Stomach smooth muscle (tissue), 2 donors: ENCODE results near the gene GTF2IRD1.
"Not testable (repeated sequence)": the region's sequence is repeated elsewhere in the genome, so short reads cannot be mapped to it uniquely, and the experiment has no call there.

Experiments
- H3K27ac ChIP-seq: one replicate; pipeline ENCODE4 v1.7.0; 2013; ENCODE audit warnings: mild to moderate bottlenecking, low read length, inconsistent platforms
- H3K27me3 ChIP-seq, 2 donors: one replicate each; pipeline ENCODE4 v1.7.0; 2013; ENCODE audit warnings: low read length in 2 of 2; ENCODE audit not compliant: insufficient read depth in 2 of 2, control insufficient read depth in 1 of 2
- H3K36me3 ChIP-seq, 2 donors: one replicate each; pipeline ENCODE4 v1.7.0; 2013; ENCODE audit warnings: low read length in 2 of 2; ENCODE audit not compliant: control insufficient read depth in 2 of 2, insufficient read depth in 2 of 2
- H3K4me1 ChIP-seq: one replicate; pipeline ENCODE4 v1.7.0; 2013; ENCODE audit warnings: low read length; ENCODE audit not compliant: control insufficient read depth, insufficient read depth
- H3K4me3 ChIP-seq, 2 donors: one replicate each; pipeline ENCODE4 v1.7.0; 2013; ENCODE audit warnings: low read length in 2 of 2
- H3K9ac ChIP-seq, 2 donors: one replicate each; pipeline ENCODE4 v1.7.0; 2013; ENCODE audit warnings: low read length in 2 of 2, mild to moderate bottlenecking in 1 of 2
- H3K9me3 ChIP-seq, 2 donors: one replicate each; pipeline ENCODE4 v1.7.0; 2013; ENCODE audit warnings: low read length in 2 of 2; ENCODE audit not compliant: control insufficient read depth in 2 of 2
- donor health status: healthy.
- donor health status: Pancreatic carcinoma.

Gene GTF2IRD1

DNA sequence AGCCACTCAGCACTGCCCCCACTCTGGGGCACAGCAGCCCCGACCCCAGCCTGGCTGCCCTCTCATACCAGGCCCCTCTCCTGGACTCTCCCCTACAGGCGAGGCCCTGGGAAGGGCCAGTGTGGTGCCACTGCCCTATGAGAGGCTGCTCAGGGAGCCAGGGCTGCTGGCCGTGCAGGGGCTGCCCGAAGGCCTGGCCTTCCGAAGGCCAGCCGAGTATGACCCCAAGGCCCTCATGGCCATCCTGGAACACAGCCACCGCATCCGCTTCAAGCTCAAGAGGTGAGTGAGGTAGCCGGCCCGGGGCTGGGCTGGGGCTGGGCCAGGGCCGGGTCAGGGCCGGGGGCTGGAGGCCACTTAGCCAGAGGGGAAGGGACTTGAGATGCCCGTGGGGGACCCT, 64.3 kb downstream of the GTF2IRD1 start:
- Histone ChIP-seq H3K4me3 (no peak overlapping the region), H3K36me3 (peaks cover 14 to 32% of the 10 kb centered on the region in 2 donors), H3K4me1 (peaks cover 13% of the 10 kb centered on the region)

DNA sequence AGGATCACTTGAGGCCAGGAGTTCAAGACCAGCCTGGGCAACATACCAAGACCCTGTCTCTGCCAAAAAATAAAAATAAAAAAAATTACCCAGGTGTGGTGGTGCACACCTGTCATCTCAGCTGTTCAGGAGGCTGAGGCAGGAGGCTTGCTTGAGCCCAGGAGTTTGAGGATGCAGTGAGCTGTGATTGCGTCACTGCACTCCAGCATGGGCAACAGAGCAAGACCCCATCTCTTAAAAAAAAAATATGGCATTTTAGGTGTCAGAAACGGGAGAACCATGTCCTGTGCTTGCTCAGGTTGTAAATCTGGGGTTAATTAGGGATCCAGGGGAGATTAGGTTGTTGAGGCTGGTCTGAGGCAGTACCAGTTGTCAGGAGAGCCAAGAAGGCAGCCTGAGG, 64.9 kb downstream of the GTF2IRD1 start:
- Histone ChIP-seq H3K9me3 (peaks cover 0 to 4% of the 10 kb centered on the region in 2 donors), H3K27me3 (no peaks in the 10 kb centered on the region), H3K9ac (no peak overlapping the region), H3K27ac (no peak overlapping the region), H3K36me3 (peaks cover 14 to 32% of the 10 kb centered on the region in 2 donors), H3K4me3 (no peak overlapping the region), H3K4me1 (peaks cover 11% of the 10 kb centered on the region)

More for the DNA sequence above, 64.3 kb downstream of the GTF2IRD1 start:
- no peak overlapping the region for H3K9ac ChIP-seq
- no peaks in the 10 kb centered on the region for H3K27me3 ChIP-seq
- H3K27ac ChIP-seq: no peak overlapping the region
- peaks cover 0 to 4% of the 10 kb centered on the region in 2 donors for H3K9me3 ChIP-seq

DNA sequence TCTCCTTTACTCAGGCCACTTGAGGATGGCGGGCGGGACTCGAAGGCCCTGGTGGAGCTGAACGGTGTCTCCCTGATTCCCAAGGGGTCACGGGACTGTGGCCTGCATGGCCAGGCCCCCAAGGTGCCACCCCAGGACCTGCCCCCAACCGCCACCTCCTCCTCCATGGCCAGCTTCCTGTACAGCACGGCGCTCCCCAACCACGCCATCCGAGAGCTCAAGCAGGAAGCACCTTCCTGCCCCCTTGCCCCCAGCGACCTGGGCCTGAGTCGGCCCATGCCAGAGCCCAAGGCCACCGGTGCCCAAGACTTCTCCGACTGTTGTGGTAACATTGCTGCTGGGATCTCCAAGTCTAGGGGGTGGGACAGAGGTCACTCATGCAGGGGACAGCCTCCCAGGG, 65.7 kb downstream of the GTF2IRD1 start:
- peaks cover 14 to 35% of the 10 kb centered on the region in 2 donors for H3K36me3 ChIP-seq
- no peak overlapping the region for H3K27ac ChIP-seq
- H3K4me1 ChIP-seq: peaks cover 3% of the 10 kb centered on the region
- H3K27me3 ChIP-seq: no peaks in the 10 kb centered on the region
- peaks cover 0 to 4% of the 10 kb centered on the region in 2 donors for H3K9me3 ChIP-seq
- no peak overlapping the region for H3K4me3 ChIP-seq
- no peak overlapping the region for H3K9ac ChIP-seq

DNA sequence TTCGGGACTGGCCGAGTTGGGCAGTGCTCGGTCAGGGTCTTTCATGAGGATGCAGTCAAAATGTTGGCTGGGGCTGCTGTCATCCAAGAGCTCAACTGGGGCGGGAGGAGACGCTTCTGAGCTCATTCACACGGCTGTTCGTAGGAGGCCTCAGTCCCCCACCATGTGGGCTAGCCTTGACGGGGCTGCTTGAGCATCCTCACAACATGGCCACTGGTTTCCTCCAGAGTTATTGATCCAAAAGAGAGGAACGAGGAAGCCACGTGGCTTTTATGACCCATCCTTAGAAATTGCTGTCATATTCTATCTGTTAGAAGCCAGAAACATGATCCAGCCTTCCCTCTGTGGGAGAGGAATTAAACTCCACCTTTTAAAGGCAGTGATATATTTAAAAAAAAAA, 68.1 kb downstream of the GTF2IRD1 start:
- Histone ChIP-seq H3K9ac (no peak overlapping the region), H3K36me3 (peaks cover 8 to 35% of the 10 kb centered on the region in 2 donors), H3K27ac (no peak overlapping the region), H3K4me3 (no peak overlapping the region), H3K4me1 (no peaks in the 10 kb centered on the region), H3K27me3 (no peaks in the 10 kb centered on the region), H3K9me3 (peaks cover 0 to 4% of the 10 kb centered on the region in 2 donors)

DNA sequence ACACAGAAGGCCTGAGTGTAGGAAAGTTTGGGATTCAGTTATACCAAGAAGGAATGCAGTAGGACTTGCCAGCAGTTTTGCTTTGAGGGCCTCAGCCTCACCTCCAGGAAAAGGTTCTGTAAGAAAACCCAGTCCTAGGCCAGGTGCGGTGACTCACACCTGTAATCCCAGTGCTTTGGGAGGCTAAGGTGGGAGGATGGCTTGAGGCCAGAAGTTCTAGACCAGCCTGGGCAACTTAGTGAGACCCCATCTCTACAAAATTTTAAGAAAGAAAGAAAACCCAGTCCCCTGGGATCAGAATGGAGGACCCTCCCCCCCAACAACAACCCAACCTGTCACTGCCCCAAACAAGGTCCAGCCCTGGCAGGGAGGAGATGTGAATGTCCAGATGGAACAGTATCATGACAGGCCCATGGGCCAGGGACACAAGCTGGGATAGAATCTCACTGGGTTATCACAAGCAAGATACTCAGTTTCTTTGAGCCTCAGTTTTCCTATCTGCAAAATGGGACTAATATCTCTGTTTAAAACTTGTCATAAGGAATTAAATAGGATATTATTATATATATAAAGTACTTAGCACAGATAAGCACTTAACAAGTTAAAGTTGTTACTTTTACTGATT, 68.7 kb downstream of the GTF2IRD1 start:
- Histone ChIP-seq H3K9me3 (peaks cover 0 to 4% of the 10 kb centered on the region in 2 donors), H3K4me1 (no peaks in the 10 kb centered on the region), H3K9ac (no peak overlapping the region), H3K27me3 (no peaks in the 10 kb centered on the region), H3K36me3 (peaks cover 8 to 35% of the 10 kb centered on the region in 2 donors), H3K4me3 (no peak overlapping the region), H3K27ac (no peak overlapping the region)

DNA sequence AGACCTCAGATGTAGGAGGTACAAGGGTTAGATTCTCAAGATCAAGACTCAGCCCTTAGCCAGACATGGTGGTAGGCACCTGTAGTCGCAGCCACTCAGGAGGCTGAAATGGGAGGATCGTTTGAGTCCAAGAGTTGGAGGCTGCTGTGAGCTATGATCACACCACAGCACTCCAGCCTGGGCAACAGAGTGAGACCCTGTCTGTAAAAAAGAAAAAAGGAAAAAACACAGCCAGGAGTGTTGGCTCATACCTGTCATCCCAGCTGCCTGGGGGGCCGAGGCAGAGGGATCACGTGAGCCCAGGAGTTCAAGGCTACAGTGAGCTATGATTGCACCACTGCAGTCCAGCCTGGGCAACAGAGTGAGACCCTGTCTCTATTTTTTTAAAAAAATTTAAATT, 69.3 kb downstream of the GTF2IRD1 start:
- no peak overlapping the region for H3K4me3 ChIP-seq
- no peak overlapping the region for H3K9ac ChIP-seq
- H3K27me3 ChIP-seq: no peaks in the 10 kb centered on the region
- peaks cover 8 to 36% of the 10 kb centered on the region in 2 donors for H3K36me3 ChIP-seq
- peaks cover 0 to 4% of the 10 kb centered on the region in 2 donors for H3K9me3 ChIP-seq
- H3K4me1 ChIP-seq: no peaks in the 10 kb centered on the region
- H3K27ac ChIP-seq: no peak overlapping the region

DNA sequence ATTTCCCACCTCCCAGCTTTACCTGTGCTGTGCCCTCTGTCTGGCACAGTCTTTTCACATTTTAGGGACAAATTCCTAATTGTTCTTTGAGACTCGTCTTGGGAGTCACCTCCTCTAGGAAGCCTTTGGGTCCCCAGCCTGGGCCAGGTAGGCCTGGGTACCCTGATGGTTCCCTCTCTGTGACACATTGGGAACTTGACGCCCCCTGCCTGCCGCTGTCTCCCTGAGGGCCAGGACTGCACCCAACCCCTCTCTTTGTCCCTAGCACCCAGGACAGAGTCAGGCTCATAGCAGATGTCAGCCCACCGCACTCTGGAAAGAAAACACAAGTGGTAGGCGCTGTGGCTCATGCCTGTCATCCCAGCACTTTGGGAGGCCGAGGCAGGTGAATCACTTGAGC, 71.4 kb downstream of the GTF2IRD1 start:
- H3K4me1 ChIP-seq: no peaks in the 10 kb centered on the region
- H3K9ac ChIP-seq: no peak overlapping the region
- no peaks in the 10 kb centered on the region for H3K27me3 ChIP-seq
- H3K27ac ChIP-seq: no peak overlapping the region
- H3K9me3 ChIP-seq: peaks cover 0 to 4% of the 10 kb centered on the region in 2 donors
- H3K4me3 ChIP-seq: no peak overlapping the region
- H3K36me3 ChIP-seq: peaks cover 6 to 28% of the 10 kb centered on the region in 2 donors

DNA sequence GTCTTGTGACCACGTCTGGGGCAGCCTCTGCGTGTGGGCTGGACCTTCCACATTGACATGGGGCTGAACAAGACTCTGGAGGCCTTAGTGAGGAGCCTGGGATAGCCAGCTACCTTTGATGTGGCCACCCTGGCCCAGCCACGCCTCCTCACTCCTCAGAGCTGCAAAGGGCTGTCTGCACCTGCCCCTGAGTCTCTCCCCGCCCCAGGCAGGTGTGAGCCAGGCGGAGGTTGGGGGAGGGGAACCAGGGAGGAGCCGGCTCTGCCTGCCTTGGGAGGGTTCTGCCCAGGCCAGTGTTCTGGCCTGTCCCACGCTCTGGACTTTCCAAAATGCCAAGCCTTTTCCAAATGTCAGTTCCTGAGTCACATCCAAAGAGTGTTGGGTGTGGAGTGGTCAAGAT, 72.2 kb downstream of the GTF2IRD1 start:
- Histone ChIP-seq H3K36me3 (peaks cover 5 to 25% of the 10 kb centered on the region in 2 donors), H3K9ac (no peak overlapping the region), H3K27me3 (no peaks in the 10 kb centered on the region), H3K9me3 (peaks cover 0 to 4% of the 10 kb centered on the region in 2 donors), H3K4me3 (no peak overlapping the region), H3K4me1 (no peaks in the 10 kb centered on the region), H3K27ac (no peak overlapping the region)

DNA sequence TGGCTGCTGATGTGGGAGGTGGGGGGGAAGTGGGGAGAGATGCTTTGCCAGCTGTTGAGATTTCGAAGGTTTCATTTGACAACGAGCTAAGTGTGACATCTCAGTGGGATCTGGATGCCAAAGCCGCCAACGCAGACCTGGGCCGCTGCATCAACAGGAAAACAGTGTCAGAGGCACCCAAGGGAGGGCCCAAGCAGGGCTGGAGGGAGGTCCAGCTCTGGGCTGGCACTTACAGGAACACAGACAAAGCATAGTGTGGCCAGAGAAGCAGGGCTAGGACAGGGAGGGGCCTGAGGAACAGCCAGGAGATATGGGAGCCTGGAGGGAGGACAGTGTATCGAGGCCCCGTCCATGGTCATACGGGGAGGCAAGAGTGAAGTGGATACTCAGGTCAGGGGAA, 73.1 kb downstream of the GTF2IRD1 start:
- Histone ChIP-seq H3K9me3 (peaks cover 0 to 2% of the 10 kb centered on the region in 2 donors), H3K4me1 (no peaks in the 10 kb centered on the region), H3K27me3 (no peaks in the 10 kb centered on the region), H3K36me3 (peaks cover 0 to 18% of the 10 kb centered on the region in 2 donors), H3K27ac (no peak overlapping the region), H3K4me3 (no peak overlapping the region), H3K9ac (no peak overlapping the region)

DNA sequence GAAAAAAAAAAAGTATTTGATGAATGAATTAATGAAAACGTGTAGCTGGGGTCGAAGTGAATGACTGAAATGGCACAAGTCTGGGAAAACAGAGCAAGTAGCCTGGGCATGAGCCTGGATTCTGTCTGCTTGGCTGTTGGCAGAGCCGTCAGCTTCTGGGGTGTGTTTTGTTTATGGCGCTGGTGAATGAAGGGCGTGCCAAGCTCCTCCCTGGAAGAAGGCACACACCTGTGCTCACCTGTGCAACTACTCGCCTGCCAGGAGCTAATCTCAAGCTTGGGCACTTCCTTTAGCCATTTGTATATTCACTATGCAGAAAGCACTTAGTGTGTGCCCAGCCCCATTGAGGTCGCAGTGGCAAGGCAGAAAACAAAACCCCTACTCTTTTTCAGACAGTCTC, 74.1 kb downstream of the GTF2IRD1 start:
- H3K27ac ChIP-seq: no peak overlapping the region

DNA sequence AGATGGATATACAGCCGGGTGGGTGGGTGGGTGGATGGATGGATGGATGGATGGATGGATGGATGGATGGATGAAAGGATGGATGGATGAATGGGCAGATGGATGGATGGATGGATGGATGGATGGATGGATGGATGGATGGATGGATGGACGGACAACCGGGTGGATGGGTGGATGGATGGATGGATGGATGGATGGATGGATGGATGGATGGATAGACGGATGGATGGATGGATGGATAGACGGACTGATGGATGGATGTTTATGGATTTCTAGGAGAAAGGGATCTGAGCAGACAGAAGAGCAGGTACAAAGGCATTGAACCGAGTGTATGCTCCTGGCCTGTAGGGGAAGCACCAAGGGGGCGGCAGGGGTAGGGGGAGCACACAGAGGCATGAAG, 75.1 kb downstream of the GTF2IRD1 start:
- not testable (repeated sequence) for H3K9ac ChIP-seq, H3K4me1 ChIP-seq, H3K9me3 ChIP-seq, H3K4me3 ChIP-seq, H3K27me3 ChIP-seq, H3K27ac ChIP-seq
- peaks cover 0 to 14% of the 10 kb centered on the region in 2 donors for H3K36me3 ChIP-seq

More for the DNA sequence above, 74.1 kb downstream of the GTF2IRD1 start:
- H3K4me1 ChIP-seq: no peaks in the 10 kb centered on the region
- peaks cover 0 to 14% of the 10 kb centered on the region in 2 donors for H3K36me3 ChIP-seq
- no peaks in the 10 kb centered on the region for H3K9me3 ChIP-seq
- no peaks in the 10 kb centered on the region for H3K27me3 ChIP-seq
- H3K9ac ChIP-seq: no peak overlapping the region
- no peak overlapping the region for H3K4me3 ChIP-seq
